ENCODE measurements around the gene CACHD1. TPM values are rescaled to one million over a fixed set of nuclear protein-coding genes. Genes with fewer than 3 reads are reported as not detected.
"Not testable (repeated sequence)": the region's sequence is repeated elsewhere in the genome, so short reads cannot be mapped to it uniquely, and the experiment has no call there.

The CACHD1 gene
- total RNA-seq, 1 donor from 2014 or later, result 24.1 TPM

- no peaks in the 10 kb centered on the region for H3K36me3 Mint-ChIP-seq
- peaks cover 6% of the 10 kb centered on the region for H3K9me3 Mint-ChIP-seq
- H3K4me1 Mint-ChIP-seq, result no peaks in the 10 kb centered on the region
- H3K27me3 Mint-ChIP-seq (ENCODE audit: low read depth), result no peaks in the 10 kb centered on the region
- no peak overlapping the region for H3K4me3 Mint-ChIP-seq
- no peak for DNase-seq (ENCODE audit: low spot score in 2 of 2, unreplicated experiment in 2 of 2)
- no peak for TF ChIP-seq CTCF (IDR thresholded peaks at IDR 0.05; ENCODE audit: unreplicated experiment)
- H3K27ac Mint-ChIP-seq, result no peak overlapping the region
Observed at GRCh38 chr1:64699327-64699726, 229.4 kb downstream of the CACHD1 start.

GRCh38 chr1:64701071-64701470, 231.1 kb downstream of the CACHD1 start:
- DNase-seq (ENCODE audit: low spot score in 2 of 2, unreplicated experiment in 2 of 2), result no peak
- Mint-ChIP-seq H3K4me1 (no peaks in the 10 kb centered on the region), H3K27me3 (ENCODE audit: low read depth) (no peaks in the 10 kb centered on the region), H3K27ac (no peak overlapping the region), H3K4me3 (no peak overlapping the region), H3K9me3 (peaks cover 6% of the 10 kb centered on the region), H3K36me3 (no peaks in the 10 kb centered on the region)
- no peak for TF ChIP-seq CTCF (IDR thresholded peaks at IDR 0.05; ENCODE audit: unreplicated experiment)

- Mint-ChIP-seq H3K9me3 (peaks cover 6% of the 10 kb centered on the region), H3K27me3 (ENCODE audit: low read depth) (no peaks in the 10 kb centered on the region), H3K36me3 (no peaks in the 10 kb centered on the region), H3K4me3 (no peak overlapping the region), H3K4me1 (no peaks in the 10 kb centered on the region), H3K27ac (no peak overlapping the region)
- no peak for DNase-seq (ENCODE audit: low spot score in 2 of 2, unreplicated experiment in 2 of 2)
- TF ChIP-seq CTCF (IDR thresholded peaks at IDR 0.05; ENCODE audit: unreplicated experiment), result no peak
Observed at GRCh38 chr1:64701886-64702285, 232.0 kb downstream of the CACHD1 start.

- not testable (repeated sequence) for H3K36me3 Mint-ChIP-seq; H3K4me3 Mint-ChIP-seq; H3K27ac Mint-ChIP-seq; DNase-seq (ENCODE audit: low spot score in 2 of 2, unreplicated experiment in 2 of 2); H3K9me3 Mint-ChIP-seq; H3K4me1 Mint-ChIP-seq; H3K27me3 Mint-ChIP-seq (ENCODE audit: low read depth)
Observed at GRCh38 chr1:64702670-64703069, 232.7 kb downstream of the CACHD1 start.

- TF ChIP-seq CTCF (IDR thresholded peaks at IDR 0.05; ENCODE audit: unreplicated experiment), result no peak
- Mint-ChIP-seq H3K4me1 (no peaks in the 10 kb centered on the region), H3K27me3 (ENCODE audit: low read depth) (no peaks in the 10 kb centered on the region), H3K9me3 (peaks cover 6% of the 10 kb centered on the region), H3K36me3 (no peaks in the 10 kb centered on the region), H3K27ac (no peak overlapping the region), H3K4me3 (no peak overlapping the region)
- no peak for DNase-seq (ENCODE audit: low spot score in 2 of 2, unreplicated experiment in 2 of 2)
Observed at GRCh38 chr1:64703600-64703999, 233.7 kb downstream of the CACHD1 start.

GRCh38 chr1:64705591-64705990, 235.7 kb downstream of the CACHD1 start:
- Mint-ChIP-seq H3K27me3 (ENCODE audit: low read depth) (no peaks in the 10 kb centered on the region), H3K9me3 (peaks cover 6% of the 10 kb centered on the region), H3K4me3 (no peak overlapping the region), H3K27ac (no peak overlapping the region), H3K4me1 (no peaks in the 10 kb centered on the region), H3K36me3 (no peaks in the 10 kb centered on the region)
- no peak for DNase-seq (ENCODE audit: low spot score in 2 of 2, unreplicated experiment in 2 of 2)
- TF ChIP-seq CTCF (IDR thresholded peaks at IDR 0.05; ENCODE audit: unreplicated experiment), result no peak
